MM.1S (cell line): ENCODE data around the gene TET1.

Source experiments
- DNase-seq: peaks from one replicate; pipeline ENCODE4 v3.0.0-alpha.2; 2015
- H2AFZ ChIP-seq: fragments of 300-600 bp; sonication (generic); 2 replicates; pipeline ENCODE4 v1.6.0; 2016; ENCODE audit warnings: antibody characterized with exemption, low read length
- H3F3A ChIP-seq: fragments of 300-600 bp; sonication (generic); 2 replicates; pipeline ENCODE4 v1.6.1; 2016; ENCODE audit warnings: mild to moderate bottlenecking, antibody characterized with exemption, low read length, moderate library complexity, mixed read lengths; ENCODE audit not compliant: insufficient read depth
- H3K27ac ChIP-seq: fragments of 300-600 bp; sonication (generic); 2 replicates; pipeline ENCODE4 v1.5.1; 2016; ENCODE audit warnings: mild to moderate bottlenecking, low read length
- H3K27me3 ChIP-seq: fragments of 300-600 bp; sonication (generic); replicated peaks from 2 replicates; pipeline ENCODE4 v1.6.0; 2016; ENCODE audit warnings: low read length; ENCODE audit not compliant: insufficient read depth
- H3K36me3 ChIP-seq: fragments of 300-600 bp; sonication (generic); replicated peaks from 2 replicates; pipeline ENCODE4 v1.6.1; 2016; ENCODE audit warnings: mild to moderate bottlenecking, low read length, mixed read lengths; ENCODE audit not compliant: insufficient read depth
- H3K4me1 ChIP-seq: fragments of 300-600 bp; sonication (generic); 2 replicates; pipeline ENCODE4 v1.6.1; 2016; ENCODE audit warnings: low read length, mixed read lengths
- H3K4me2 ChIP-seq: fragments of 300-600 bp; sonication (generic); 2 replicates; pipeline ENCODE4 v1.6.0; 2016; ENCODE audit warnings: low read depth, low read length
- H3K4me3 ChIP-seq: fragments of 300-600 bp; sonication (generic); 2 replicates; pipeline ENCODE4 v1.5.1; 2016; ENCODE audit warnings: low read length, mixed read lengths
- H3K79me2 ChIP-seq: fragments of 300-600 bp; sonication (generic); 2 replicates; pipeline ENCODE4 v1.6.1; 2016; ENCODE audit warnings: mixed run types, low read length, mixed read lengths
- H3K9ac ChIP-seq: fragments of 300-600 bp; sonication (generic); 2 replicates; pipeline ENCODE4 v1.6.1; 2016; ENCODE audit warnings: low read length, mixed read lengths
- H3K9me2 ChIP-seq: fragments of 300-600 bp; sonication (generic); replicated peaks from 2 replicates; pipeline ENCODE4 v1.6.1; 2016; ENCODE audit warnings: mild to moderate bottlenecking, low read length, mixed read lengths; ENCODE audit not compliant: insufficient read depth
- H3K9me3 ChIP-seq: fragments of 300-600 bp; sonication (generic); replicated peaks from 2 replicates; pipeline ENCODE4 v1.6.1; 2016; ENCODE audit warnings: mild to moderate bottlenecking, low read length, mixed read lengths; ENCODE audit not compliant: insufficient read depth
- H4K20me1 ChIP-seq: fragments of 300-600 bp; sonication (generic); 2 replicates; pipeline ENCODE4 v1.6.1; 2016; ENCODE audit warnings: mild to moderate bottlenecking, low read length, moderate library complexity, mixed read lengths; ENCODE audit not compliant: insufficient read depth
- EZH2 ChIP-seq: fragments of 300-600 bp; sonication (generic); optimal IDR thresholded peaks from 2 replicates; pipeline ENCODE3; 2017; ENCODE audit warnings: low read depth, mild to moderate bottlenecking, antibody characterized with exemption, low read length, mixed read lengths
- EZH2phosphoT487 ChIP-seq: fragments of 300-600 bp; sonication (generic); IDR thresholded peaks from 2 replicates; pipeline ENCODE4 v1.6.1; 2018; ENCODE audit warnings: antibody characterized with exemption, low read length
- TF ChIP-seq, protein P1 (sequence below): fragments of 300-600 bp; sonication (generic); IDR thresholded peaks from 2 replicates; pipeline ENCODE4 v1.5.1; 2016; ENCODE audit warnings: antibody characterized with exemption, low read length, mixed read lengths

Gene TET1

DNA sequence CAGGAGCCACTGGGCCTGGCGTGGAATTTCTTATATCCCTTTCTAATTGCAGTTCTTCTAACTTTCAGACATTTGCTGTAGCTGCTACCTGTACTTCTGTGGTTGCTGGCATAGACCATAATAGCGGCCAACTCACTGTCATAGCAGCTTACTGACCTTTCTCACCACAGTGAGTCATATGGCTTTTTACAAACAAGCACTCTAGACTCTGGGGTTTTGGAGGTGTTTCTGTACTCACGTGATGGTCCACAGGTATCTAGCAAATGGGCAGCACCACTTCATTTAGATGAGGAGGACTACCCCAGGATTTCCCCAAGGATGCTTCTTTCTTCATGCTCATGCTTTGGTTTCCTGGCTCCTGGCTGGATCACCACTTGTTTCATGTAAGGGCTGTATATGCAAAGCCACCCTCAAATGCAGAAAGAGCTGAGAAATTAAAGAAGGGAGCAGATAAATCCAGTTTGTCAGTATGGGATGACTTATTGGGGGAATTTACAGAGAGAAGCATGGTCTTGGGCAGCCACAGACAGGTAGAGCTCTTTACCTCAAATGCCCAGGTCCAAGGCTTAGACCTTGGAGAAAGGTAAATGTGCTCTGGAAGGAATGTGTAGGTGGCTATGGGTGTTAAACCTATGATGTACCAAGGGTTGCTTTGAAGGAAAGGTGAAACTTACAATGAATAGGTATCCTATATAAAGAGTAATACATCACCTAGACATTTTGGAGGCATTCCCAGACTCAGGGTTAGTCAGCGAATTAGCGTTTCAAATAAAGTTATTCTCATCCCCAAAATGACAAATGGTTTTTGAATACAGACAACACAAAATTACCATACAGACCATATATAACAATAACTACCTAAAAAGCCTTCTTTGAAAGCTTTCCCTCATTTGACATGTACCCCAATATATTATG is 16.9 kb upstream of the TET1 start:
- H3K4me2 ChIP-seq, result no peak overlapping the region
- H3K4me1 ChIP-seq, result peaks cover 4% of the 10 kb centered on the region; the same call in 1 of the 2 replicates
- no peaks in the 10 kb centered on the region for H3F3A ChIP-seq
- no peak overlapping the region; the same call in 1 of the 2 replicates for H2AFZ ChIP-seq
- H4K20me1 ChIP-seq, result no peaks in the 10 kb centered on the region
- H3K9me2 ChIP-seq, result no peaks in the 10 kb centered on the region
- TF ChIP-seq EZH2, result no peak
- H3K9ac ChIP-seq, result no peak overlapping the region
- no peak for DNase-seq
- H3K4me3 ChIP-seq, result no peak overlapping the region
- no peaks in the 10 kb centered on the region for H3K27me3 ChIP-seq
- no peaks in the 10 kb centered on the region for H3K36me3 ChIP-seq
- H3K9me3 ChIP-seq, result no peaks in the 10 kb centered on the region
- H3K79me2 ChIP-seq, result no peaks in the 10 kb centered on the region
- no peak overlapping the region for H3K27ac ChIP-seq

DNA sequence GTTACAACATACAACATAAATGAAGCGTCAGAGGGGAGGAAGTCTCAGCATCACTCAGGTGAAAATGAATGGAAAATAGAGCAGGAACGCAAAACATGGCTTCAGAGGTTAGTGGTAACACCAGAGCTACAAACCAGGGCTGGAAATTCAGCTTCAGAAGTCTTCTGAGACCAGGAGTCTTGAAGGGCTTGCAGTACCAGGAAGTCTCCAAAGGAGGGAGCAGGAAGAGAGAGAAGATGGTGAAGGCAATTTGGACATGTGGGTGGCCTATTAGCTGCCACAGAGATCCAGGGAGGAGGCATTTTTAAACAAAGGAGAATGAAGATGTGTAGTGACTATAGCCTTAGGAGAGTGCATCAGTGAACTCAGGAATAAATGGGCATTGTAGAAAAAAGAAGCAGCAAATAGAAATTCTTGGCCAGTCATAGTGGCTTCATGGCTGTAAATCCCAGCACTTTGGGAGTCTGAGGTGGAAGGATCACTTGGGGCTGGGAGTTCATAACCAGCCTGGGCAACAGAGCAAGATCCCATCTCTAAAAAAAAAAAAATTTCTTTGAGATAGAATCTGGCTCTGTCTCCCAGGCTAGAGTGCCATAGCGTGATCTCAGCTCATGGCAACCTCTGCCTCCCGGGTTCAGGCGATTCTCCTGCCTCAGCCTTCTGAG is 9.3 kb upstream of the TET1 start:
- peak; percentile 76 for DNase-seq
- Histone ChIP-seq H3K4me1 (no peaks in the 10 kb centered on the region), H3K27me3 (no peaks in the 10 kb centered on the region), H3K79me2 (no peaks in the 10 kb centered on the region), H3K36me3 (no peaks in the 10 kb centered on the region), H3K9ac (no peak overlapping the region), H3K4me3 (no peak overlapping the region), H2AFZ (peak overlapping the region; percentile 84), H3K4me2 (no peak overlapping the region), H4K20me1 (no peaks in the 10 kb centered on the region), H3F3A (no peaks in the 10 kb centered on the region), H3K9me3 (no peaks in the 10 kb centered on the region), H3K27ac (no peak overlapping the region), H3K9me2 (no peaks in the 10 kb centered on the region)
- TF ChIP-seq, protein P1, sequence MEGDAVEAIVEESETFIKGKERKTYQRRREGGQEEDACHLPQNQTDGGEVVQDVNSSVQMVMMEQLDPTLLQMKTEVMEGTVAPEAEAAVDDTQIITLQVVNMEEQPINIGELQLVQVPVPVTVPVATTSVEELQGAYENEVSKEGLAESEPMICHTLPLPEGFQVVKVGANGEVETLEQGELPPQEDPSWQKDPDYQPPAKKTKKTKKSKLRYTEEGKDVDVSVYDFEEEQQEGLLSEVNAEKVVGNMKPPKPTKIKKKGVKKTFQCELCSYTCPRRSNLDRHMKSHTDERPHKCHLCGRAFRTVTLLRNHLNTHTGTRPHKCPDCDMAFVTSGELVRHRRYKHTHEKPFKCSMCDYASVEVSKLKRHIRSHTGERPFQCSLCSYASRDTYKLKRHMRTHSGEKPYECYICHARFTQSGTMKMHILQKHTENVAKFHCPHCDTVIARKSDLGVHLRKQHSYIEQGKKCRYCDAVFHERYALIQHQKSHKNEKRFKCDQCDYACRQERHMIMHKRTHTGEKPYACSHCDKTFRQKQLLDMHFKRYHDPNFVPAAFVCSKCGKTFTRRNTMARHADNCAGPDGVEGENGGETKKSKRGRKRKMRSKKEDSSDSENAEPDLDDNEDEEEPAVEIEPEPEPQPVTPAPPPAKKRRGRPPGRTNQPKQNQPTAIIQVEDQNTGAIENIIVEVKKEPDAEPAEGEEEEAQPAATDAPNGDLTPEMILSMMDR, result peak; percentile 86
- no peak for TF ChIP-seq EZH2phosphoT487

DNA sequence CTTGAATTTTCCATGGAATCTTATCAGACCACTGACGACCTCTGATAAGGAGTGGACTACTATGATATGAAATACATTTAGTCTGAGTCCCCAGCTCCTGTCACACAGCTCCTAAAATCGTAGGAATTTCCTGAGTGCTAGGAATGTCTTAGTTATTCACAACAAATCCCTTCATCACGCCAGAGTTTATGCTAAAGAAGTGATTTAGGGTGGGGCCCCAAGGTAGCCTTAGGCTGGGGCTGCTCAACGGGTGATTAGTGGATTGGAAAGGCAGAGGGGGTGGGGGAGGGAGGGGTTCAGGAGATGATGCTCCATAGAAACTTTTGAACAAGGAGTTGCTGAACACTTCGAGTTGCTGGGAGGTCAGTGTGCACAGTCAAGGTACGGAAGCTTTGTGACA is 7.0 kb upstream of the TET1 start:
- no peak overlapping the region for H2AFZ ChIP-seq
- no peak for DNase-seq
- no peaks in the 10 kb centered on the region for H3K9me2 ChIP-seq
- no peak overlapping the region for H3K4me3 ChIP-seq
- H3K4me2 ChIP-seq, result no peak overlapping the region
- H3F3A ChIP-seq, result no peaks in the 10 kb centered on the region
- H3K9me3 ChIP-seq, result no peaks in the 10 kb centered on the region
- H3K27me3 ChIP-seq, result no peaks in the 10 kb centered on the region
- no peaks in the 10 kb centered on the region for H3K36me3 ChIP-seq
- H3K79me2 ChIP-seq, result no peaks in the 10 kb centered on the region
- H3K4me1 ChIP-seq, result no peaks in the 10 kb centered on the region
- no peaks in the 10 kb centered on the region for H4K20me1 ChIP-seq
- no peak overlapping the region for H3K27ac ChIP-seq
- TF ChIP-seq, protein P1, result no peak
- TF ChIP-seq EZH2 (no peak), EZH2phosphoT487 (no peak)
- no peak overlapping the region for H3K9ac ChIP-seq

DNA sequence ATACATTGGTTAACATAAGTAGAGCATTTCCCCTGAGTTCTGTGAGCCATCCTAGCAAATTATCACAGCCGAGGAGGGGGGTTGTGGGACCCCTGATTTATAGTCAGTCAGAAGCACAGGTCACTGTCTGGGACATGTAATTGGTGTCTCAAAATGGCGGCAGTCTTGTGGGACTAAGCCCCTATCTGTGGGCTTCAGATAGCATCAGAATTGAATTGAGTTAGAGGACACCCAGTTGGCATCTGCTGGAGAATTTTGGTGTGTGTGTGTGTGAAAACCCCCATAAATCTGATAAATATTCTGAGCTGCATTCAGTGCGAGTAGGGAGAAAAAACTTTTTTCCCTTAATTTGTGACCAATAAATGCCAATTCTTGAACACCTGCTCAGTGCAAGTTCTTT is 6.5 kb upstream of the TET1 start:
- no peaks in the 10 kb centered on the region for H3K79me2 ChIP-seq
- DNase-seq, result no peak
- H3K27me3 ChIP-seq, result no peaks in the 10 kb centered on the region
- no peaks in the 10 kb centered on the region for H4K20me1 ChIP-seq
- no peak overlapping the region for H3K4me3 ChIP-seq
- H2AFZ ChIP-seq, result no peak overlapping the region
- TF ChIP-seq EZH2phosphoT487 (no peak), EZH2 (no peak)
- TF ChIP-seq, protein P1, result no peak
- H3K36me3 ChIP-seq, result no peaks in the 10 kb centered on the region
- no peak overlapping the region for H3K4me2 ChIP-seq
- no peak overlapping the region for H3K27ac ChIP-seq
- H3K9ac ChIP-seq, result no peak overlapping the region
- no peaks in the 10 kb centered on the region for H3K9me2 ChIP-seq
- no peaks in the 10 kb centered on the region for H3K4me1 ChIP-seq
- no peaks in the 10 kb centered on the region for H3F3A ChIP-seq
- H3K9me3 ChIP-seq, result no peaks in the 10 kb centered on the region
